Endothelial cell of hepatic sinusoid (primary cell): Measurements from ENCODE around the gene UGGT2.
"Not testable (repeated sequence)": the region's sequence is repeated elsewhere in the genome, so short reads cannot be mapped to it uniquely, and the experiment has no call there.

Experiments used
- in situ Hi-C: cut with HindIII; loops from 2 replicates; pipeline ENCODE4 v1.10.0; 2017; ENCODE audit warnings: low sequenced_read_pairs

The UGGT2 gene

GRCh38 chr13:96053003-96053703 lies at the start of gene UGGT2:
UGGT2 (minus strand) TSS chr13:96053401; CDS start chr13:96053312, 89 bp downstream.
- in situ Hi-C loops = no loop called here

DNA sequence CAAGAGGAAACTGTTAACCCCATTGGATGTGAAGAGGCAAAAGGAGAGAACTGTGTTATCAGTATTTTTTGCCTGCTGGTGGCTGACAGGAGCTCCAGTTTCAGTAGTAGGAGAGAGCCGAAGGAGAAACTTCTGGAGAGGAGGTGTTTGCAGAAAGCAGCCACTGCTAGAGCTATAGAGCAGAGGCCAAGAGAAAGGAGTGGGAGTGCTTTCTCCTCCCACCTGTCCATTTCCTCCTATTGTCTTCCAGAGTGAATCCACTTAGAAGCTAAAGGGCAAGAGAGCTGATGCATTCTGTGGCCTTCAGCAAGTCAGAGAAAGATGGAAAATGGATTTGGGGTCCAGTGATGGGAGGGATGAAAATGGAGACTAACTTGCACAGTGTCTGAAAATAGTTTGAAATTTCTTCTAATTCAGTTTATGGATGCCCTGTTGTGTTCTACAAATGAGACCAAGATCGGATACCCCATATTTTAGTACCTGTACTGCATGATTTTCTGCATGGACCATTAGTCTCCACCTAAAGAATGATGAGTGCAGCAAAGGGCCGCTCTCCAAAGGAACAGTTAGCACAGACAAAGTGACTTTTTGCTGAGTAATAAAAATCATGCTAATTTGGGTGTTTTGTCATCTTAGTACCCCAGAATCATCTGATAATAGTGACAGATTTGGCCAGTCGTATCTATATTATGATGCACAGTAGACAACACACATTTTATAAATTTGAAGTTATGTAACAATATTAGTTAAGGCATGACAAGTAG lies 47.4 kb upstream of the UGGT2 start:
- in situ Hi-C loops = no loop called here

GRCh38 chr13:96093296-96094006 lies 40.2 kb upstream of the UGGT2 start:
- in situ Hi-C loops = no loop called here

DNA sequence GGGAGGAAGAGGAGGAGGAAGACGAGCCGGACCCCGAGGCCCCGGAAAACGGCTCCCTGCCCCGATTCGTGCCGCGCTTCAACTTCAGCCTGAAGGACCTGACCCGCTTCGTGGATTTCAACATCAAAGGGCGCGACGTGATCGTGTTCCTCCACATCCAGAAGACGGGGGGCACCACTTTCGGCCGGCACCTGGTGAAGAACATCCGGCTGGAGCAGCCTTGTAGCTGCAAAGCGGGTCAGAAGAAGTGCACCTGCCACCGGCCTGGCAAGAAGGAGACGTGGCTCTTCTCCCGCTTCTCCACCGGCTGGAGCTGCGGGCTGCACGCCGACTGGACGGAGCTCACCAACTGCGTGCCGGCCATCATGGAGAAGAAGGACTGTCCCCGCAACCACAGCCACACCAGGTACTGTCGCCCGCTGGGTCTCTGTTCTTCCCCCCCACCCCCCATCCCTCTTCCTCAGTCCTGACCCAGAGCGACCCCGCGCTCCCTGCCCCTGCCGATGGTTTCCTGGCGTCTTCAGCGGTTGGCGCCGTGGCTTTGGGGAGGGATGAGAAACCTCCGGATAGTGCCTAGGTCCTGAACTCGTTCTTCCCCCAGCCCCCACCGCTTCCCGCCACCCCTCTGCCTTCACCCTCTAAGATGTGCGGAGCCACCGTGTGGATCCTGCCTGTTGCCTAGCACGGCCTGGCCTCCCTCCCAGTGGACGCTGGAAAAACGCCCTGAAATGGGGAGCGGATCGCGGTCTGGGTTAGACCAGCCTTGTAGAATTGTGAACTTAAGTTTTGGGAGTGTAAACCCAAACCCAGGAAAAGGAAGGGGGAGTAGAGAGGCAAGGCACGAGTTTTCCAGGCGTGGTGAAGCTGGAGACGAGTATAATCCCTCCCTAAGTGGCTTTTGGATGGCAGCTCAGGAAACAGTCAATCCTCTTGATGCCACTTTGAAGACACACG lies 38.2 kb upstream of the UGGT2 start:
- in situ Hi-C loops = no loop called here

- in situ Hi-C loops = no loop called here
Observed at GRCh38 chr13:96090240-96091101, 37.3 kb upstream of the UGGT2 start.

DNA sequence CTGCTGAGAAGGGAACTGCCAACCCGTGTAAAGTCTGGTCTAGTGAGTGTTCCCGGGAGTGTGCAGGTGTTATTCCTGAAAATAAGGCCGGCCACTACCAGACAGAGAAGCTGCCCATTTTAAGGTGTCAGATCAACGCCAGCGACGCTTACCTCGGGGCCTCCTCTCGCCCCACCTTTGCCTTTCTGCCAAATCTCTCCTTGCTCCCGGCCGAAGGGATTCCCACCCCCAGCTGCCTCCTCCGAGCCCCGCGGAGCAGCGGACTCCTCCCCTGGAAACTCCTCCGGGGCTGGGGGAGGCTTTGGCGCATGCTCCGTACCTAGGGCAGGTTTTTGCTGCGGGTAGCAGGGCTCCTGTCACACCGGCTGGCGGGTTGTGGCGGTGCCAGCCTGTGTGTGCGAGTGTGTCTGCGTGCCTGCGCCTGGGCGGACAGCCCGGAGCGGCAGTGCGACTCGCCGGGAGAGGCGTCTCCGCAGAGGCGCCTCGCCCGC lies 36.6 kb upstream of the UGGT2 start, which contains the start of gene HS6ST3:
TSS of gene HS6ST3 (plus strand) at position 359 of the 491 bp plus-strand sequence.
- in situ Hi-C loops = no loop called here

GRCh38 chr13:96089139-96089538 lies 35.9 kb upstream of the UGGT2 start:
- in situ Hi-C loops = no loop called here

DNA sequence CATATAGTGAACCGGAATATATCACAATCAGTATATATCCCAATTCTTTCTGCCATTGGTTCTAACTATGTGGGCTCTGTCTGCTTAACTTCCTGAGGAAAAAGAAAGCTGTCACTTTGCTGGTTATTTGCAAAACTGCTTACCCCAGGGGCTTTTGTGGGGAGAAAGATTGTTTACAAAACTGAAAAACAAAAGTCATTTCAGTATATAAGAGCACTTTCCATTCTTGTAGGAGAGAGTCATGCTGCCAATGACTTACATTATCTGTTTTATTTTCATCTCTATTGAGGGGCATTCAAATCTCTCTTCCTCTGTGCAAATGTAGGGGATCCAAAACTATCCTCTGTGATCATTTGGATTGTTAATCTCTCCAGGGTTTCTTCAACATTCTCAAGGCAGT lies 33.5 kb upstream of the UGGT2 start:
- in situ Hi-C loops = no loop called here

DNA sequence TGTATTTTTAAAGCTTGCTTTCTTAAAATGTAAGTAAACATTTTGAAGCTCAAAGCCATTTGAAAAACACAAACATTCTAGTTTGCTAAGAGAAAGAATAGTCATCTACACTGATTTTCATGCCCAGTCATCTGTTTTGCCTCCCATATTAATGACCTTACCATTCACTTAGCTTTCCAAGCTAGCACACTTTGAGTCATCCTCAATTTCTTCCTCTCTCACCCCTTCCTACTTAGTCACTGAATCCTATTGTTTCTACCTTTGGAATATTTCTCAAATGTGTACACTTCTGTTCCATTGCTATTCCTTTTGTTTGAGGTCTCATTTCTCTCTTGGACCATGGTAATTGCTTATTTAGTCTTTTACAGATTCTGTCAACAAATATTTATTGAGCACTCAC lies 29.4 kb upstream of the UGGT2 start:
- in situ Hi-C loops = no loop called here

- in situ Hi-C loops = no loop called here
Observed at GRCh38 chr13:96081888-96082287, 28.7 kb upstream of the UGGT2 start.

- in situ Hi-C loops = no loop called here
Observed at GRCh38 chr13:96080676-96081075, 27.5 kb upstream of the UGGT2 start.

- in situ Hi-C loops = no loop called here
Observed at GRCh38 chr13:96075953-96076543, 22.8 kb upstream of the UGGT2 start.

GRCh38 chr13:96072392-96072791 lies 19.2 kb upstream of the UGGT2 start:
- in situ Hi-C loops = no loop called here

GRCh38 chr13:96071504-96071903 lies 18.3 kb upstream of the UGGT2 start:
- in situ Hi-C loops = no loop called here

DNA sequence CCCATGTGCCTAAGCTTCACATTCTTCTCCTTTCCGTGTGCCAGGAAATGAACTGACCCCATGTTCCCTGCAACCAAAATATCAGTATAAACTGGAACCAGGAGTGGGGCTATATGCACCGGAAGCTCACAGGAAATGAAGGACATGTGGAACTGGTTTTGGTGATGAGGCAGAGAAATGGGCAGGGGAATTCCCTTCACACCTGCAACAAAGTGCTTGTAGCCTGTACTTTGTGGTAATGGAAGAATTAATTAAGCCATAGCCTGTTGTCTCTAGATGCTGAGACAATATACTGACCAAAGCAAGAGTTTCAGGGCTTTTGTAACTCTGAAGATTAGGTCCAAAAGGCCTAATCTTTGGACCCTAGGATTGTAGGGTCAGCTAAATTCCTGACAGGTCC lies 15.5 kb upstream of the UGGT2 start:
- in situ Hi-C loops = no loop called here

GRCh38 chr13:96065849-96066248 lies 12.6 kb upstream of the UGGT2 start:
- in situ Hi-C loops = no loop called here

DNA sequence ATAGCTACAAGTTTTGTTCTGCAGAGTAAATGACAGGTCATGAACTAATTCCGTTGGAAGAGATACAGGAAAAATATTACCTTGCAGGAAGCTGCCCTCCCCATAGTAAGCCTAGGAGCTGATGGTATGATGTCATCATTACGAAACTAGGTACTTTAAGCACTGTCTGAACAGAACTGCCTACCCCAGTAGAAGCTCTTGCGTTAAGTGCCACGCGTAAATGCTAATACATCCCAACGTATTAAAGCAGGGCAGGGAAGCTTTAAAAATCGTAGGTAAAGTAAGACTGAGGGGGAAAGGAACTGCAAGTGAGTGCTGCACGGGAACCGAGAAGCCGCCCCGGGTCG lies 572 bp downstream of the UGGT2 start:
- in situ Hi-C loops = no loop called here

DNA sequence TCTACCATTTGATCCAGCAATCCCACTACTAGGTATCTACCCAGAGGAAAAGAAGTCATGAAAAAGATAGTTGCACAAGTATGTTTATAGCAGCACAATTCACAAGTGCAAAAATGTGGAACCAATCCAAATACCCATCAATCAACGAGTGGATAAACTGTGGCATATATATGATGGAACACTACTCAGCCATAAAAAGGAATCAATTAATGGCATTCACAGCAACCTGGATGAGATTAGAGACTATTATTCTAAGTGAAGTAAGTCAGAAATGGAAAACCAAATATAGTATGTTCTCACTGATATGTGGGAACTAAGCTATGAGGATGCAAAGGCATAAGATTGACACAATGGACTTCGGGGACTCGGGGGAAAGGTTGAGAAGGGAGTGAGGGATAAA lies 1.3 kb downstream of the UGGT2 start:
- in situ Hi-C loops = not testable (repeated sequence)

- in situ Hi-C loops = not testable (repeated sequence)
Observed at GRCh38 chr13:96051491-96051890, 1.7 kb downstream of the UGGT2 start.
